ENCODE data around the gene INPP5D.
"Not testable (repeated sequence)": the region's sequence is repeated elsewhere in the genome, so short reads cannot be mapped to it uniquely, and the experiment has no call there.

INPP5D gene

GRCh38 chr2:233121856-233122255, 61.7 kb downstream of the INPP5D start:
- no peak for DNase-seq

DNA sequence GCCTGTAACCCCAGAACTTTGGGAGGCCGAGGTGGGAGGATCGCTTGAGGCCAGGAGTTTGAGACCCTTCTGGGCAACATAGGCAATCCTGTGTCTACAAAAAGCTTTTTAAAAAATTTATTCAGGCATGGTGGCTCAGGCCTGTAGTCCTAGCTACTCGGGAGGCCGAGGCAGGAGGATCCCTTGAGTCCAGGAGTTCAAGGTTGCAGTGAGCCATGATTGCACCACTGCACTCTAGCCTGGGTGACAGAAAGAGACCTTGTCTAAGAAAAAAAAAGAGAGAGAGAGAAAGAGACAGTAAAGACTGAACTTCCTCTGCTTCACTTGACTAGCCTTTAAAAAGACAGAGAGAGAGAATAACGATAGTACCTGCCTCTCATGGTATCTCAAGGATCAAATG, 62.4 kb downstream of the INPP5D start:
- DNase-seq = no peak

- DNase-seq = not testable (repeated sequence)
Measured at GRCh38 chr2:233123576-233123975, 63.4 kb downstream of the INPP5D start.

GRCh38 chr2:233124421-233125080, 64.4 kb downstream of the INPP5D start:
- no peak for DNase-seq

DNA sequence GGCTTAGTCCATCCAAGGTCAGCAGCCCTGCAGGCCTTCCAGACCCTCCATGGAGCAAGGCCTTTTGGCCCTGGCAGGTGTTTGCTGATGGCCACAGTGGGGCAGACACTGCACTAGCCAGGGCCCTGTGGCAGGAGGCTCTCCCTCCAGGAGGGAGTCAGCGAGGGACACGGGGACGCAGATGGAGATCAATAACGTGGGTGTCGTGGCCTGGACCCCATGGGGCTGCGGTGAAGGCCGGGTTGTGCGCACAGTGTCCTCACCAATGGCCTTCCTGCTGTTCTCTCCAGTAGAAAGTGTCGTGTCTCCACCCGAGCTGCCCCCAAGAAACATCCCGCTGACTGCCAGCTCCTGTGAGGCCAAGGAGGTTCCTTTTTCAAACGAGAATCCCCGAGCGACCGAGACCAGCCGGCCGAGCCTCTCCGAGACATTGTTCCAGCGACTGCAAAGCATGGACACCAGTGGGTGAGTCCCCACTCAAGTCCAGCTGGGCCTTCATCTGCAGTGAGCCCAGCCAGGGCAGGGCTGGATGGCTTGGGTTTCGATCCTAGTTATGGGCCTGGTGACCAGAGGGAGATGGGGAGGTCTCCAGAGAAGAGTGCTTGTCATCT, 65.4 kb downstream of the INPP5D start:
- no peak for DNase-seq

DNA sequence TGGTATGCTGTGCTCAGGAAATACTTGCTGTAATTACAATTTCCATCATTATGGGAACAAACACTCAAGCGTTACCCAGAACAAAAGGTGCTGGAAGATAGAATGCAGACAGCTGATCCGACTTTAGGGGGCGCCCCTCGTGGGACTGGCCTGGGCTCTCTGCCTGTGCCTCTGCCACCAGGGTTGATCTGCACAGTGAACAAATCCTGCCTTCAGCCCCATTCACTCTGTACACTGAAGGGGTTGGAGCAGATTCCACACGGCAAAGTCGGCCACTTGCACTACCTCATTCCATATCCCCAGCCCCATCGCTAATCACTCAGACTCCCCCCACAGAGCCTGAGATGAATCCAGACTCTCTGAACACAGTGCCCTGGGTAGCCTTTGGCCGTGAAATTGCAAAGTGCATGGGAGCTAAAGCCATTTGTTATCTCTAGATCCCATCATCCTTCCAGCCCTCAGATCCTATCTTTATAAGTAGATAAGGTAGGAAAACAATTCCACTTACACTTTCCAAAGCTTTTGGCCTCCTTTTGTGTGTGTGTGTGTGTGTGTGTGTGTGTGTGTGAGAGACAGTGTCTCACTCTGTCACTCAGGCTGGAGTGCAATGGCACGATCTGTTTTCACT, 69.3 kb downstream of the INPP5D start:
- DNase-seq = no peak

DNA sequence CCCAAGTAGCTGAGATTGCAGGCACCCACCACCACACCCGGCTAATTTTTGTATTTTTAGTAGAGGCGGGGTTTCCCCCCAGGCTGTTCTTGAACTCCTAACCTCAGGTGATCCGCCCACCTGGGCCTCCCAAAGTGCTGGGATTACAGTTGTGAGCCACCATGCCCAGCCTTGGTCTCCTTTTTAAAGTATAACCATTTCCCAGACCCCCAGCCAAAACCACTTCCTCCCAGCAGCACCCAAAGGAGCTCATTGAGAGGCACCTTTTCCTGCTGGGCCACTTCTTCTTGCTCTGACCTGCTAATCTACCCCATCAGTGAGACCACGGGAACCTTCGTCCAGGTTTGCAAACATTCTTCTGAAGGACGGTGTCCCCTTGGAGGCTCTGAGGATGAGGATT, 69.9 kb downstream of the INPP5D start:
- no peak for DNase-seq

DNA sequence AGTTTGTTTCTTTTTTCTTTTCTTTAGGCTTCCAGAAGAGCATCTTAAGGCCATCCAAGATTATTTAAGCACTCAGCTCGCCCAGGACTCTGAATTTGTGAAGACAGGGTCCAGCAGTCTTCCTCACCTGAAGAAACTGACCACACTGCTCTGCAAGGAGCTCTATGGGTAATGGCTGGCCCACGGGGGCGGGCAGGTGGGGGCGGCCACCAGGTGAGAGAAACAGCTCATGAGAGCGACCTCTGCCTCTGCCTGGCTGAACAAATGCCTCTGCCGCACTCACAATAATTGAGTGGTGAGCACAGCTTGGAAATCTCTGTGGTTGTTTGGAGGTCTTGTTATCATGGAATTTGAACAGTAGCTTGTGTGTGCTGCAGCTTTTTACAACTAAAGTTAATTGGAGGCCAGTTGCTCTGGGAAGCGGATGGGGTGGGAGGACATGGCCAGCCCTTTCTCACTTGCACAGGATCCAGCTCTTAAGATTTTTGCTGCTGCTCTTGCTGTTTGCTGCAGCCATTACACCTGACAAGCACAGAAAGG, 70.4 kb downstream of the INPP5D start:
- DNase-seq = no peak

- no peak for DNase-seq
Measured at GRCh38 chr2:233131936-233132720, 72.0 kb downstream of the INPP5D start.

DNA sequence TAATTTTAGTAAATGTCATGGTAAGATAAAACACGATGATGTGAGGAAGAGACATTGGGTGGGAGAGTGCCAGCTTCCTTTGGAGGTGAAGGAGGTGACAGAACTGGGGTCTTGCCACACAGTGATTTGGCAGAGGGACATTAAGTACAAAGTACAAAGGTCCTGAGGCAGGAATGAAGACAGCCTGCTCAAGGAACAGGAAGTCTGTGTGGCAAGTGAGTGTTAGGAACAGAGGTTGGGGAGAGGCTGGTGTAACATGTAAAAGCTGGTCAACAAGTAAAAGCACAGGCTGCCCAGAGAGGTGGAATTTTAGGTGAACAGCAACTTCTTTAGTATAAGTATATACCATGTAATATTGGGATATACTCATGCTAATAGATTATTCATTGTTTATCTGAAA, 73.1 kb downstream of the INPP5D start:
- DNase-seq = no peak

GRCh38 chr2:233135421-233135820, 75.3 kb downstream of the INPP5D start:
- DNase-seq = no peak

DNA sequence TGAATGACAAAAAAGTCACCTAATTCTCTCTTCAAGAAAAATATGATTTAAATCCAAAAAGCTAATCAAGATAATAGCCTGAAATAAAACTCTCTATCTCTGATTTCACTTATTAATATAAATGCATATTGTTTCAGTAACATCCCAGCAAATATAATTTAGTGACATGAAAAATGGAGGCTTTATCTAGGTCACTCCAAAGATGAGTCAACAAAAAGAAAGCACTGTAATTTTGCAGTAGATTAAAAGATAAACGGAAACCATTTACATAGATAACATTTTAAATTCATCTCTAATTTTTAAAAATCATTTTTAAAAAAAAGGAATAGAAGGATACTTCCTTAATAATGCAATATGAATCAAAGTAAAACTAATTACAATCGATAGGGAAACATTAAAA, 76.9 kb downstream of the INPP5D start:
- DNase-seq = no peak

DNA sequence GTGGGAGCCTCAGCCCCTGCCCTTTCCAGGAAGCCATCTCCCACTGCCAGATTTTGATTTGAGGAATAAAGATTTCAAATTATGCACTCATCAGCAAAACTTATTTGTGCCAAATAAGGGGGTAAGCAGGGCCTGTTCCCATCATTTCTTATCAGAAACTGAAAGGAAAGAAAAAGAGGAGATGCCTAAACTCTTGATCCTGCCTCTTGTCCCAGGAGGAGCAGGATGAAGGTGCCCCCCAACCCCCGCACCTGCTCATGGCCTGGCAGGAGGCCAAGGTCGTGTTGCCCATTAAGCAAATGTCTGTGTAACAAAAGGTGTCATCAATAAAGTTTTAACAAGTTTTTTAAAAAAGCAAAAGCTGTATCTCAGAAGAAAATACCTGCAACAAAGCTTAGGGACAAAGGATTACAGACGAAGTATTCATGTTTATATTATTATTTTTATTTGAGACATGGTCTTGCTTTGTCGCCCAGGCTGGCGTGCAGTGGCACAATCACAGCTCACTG, 80.0 kb downstream of the INPP5D start:
- DNase-seq = no peak

DNA sequence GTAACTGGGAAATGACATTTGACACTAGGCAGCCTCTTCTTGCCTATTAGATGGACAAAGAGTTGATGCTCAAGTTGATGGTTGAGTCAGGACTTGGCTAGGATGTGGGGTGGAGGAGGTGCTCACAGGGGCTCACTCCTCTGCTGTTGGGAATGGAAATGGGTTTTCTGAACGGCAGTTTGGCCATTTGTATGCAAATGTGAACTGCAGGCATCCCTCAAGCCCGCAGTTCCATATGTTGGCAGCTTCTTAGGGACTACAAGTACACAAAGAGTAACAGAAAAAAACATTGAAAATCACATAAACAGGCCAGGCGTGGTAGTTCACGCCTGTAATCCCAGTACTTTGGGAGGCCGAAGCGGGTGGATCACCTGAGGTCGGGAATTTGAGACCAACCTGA, 80.8 kb downstream of the INPP5D start:
- DNase-seq = no peak

GRCh38 chr2:233141901-233142300, 81.8 kb downstream of the INPP5D start:
- DNase-seq = no peak

DNA sequence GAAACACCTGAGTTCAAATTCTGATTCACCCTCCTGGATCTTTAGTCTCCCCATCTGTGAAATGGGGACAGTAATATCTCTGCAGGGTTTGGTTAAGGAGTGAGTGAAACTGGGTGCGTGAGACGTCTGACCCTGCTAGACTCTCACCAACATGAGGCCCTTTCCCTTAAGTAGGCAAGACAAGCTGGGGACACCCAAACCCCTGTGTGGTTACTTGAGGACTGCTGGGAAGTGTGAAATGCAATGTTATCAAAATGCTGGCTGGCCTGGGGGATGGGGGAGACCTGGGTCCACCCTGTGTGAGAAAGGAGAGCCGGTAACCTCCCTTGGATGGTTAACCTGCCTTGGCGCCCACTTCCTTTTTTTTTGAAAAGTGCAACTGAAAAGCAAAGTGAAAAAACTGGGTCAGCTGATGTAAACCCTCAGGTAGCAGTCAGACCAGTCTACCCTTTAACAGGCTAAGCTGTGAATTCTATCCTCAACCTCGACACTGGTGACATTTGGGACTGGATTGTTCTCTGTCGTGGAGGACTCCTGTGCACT, 82.3 kb downstream of the INPP5D start:
- no peak for DNase-seq

- DNase-seq = no peak
Measured at GRCh38 chr2:233143700-233144331, 83.7 kb downstream of the INPP5D start.

DNA sequence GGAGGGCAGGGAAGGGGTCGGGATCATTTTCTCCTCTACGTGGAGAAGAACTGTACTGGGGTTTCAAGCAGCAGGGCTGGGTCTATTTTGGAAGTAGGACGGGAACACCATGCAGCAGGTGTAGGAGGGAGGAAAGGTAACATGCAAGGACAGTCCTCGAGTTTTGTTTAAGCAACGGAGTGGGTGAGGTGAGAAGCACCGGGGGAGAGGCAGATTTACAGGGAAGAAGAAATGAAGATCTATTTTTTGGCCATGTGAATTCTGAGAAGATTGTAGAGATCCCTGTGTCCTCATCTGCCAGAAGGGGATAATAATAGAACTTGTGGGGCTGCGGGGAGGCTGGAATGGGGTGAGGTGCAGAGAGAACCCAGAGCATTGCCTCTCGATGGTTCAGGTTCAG, 85.6 kb downstream of the INPP5D start:
- DNase-seq = no peak

DNA sequence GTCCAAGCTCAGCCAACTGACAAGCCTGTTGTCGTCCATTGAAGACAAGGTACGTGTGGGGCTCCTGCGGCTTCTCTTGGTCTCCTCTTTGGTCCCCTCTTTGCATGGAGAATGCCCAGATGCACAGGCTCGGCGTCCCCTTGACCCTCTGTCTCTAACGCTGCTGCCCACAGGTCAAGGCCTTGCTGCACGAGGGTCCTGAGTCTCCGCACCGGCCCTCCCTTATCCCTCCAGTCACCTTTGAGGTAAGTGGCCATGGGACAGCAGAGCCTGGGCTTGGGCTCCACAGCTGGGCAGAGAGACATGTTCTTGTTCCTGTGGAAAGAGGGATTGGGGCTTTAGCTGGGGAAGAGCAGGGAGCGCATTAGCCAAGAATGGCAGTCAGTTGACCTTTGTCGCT, 86.1 kb downstream of the INPP5D start:
- no peak for DNase-seq

GRCh38 chr2:233147136-233147828, 87.1 kb downstream of the INPP5D start:
- DNase-seq = no peak

GRCh38 chr2:233147829-233148167, 87.7 kb downstream of the INPP5D start:
- DNase-seq = no peak

DNA sequence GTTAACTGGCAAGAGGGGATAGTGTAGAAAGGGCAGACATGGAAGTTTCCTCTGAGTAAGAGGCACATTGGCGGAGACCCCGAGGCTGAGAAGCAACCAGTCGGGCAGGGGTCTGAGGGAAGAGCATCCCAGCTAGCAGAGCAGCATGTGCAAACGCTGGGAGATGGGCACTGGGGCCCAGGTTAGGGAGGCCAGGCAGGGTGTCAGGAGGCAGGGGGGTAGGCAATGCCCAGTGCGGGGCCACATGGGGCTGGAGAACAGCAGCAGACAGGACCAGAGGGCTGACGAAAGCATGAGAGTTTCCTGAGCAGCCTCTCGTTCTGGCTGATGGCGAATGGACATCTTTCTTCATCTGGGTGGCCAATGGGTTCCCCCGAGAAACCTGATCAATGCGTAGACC, 88.2 kb downstream of the INPP5D start:
- no peak for DNase-seq

Data from NCI-H1105 (cell line).